ENCODE measurements around the gene CD27. TPM values are rescaled to one million over a fixed set of nuclear protein-coding genes. Genes with fewer than 3 reads are reported as not detected.
"Not testable (repeated sequence)": the region's sequence is repeated elsewhere in the genome, so short reads cannot be mapped to it uniquely, and the experiment has no call there.

The CD27 gene
- total RNA-seq, 2 donors from 2014 or later = not detected

DNA sequence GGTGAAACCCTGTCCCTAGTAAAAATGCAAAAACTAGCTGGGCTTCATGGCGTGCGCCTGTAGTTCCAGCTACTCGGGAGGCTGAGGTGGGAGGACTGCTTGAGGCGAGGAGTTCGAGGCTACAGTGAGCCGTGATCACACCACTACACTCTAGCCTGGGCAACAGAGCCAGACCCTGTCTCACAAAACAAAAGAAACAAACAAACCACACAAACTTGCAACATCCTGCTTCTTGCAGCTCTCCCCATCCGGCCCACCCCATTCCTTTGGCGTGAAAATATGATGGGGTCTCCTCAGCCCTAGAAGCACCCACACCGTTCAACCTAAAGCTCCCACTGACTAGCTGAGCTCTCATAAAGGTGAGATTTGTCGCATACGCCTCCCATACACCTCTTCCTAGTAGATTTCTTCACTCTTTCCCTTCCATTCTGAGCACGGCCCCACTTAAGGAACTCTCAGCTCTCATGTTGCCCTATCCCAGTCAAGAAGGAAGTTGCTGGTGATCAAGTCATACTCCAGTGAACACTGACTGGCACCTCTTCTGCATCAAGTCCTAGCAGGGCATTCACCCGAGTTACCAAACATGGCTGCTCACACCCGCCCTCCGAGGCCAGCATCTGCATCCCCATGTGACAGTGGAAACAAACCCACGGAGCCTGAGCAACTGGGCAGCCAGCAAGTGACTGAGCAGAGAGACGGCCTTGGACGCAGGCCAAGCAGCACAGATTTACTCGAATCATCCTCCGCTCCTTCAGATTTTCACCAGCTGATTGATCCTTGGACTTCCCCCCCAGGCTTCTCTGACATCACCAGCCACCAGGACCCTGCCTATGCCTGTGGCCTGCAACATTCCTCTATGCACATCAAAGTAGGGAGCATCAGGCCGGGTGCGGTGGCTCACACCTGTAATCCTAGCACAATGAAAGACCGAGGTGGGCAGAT lies 18.9 kb upstream of the CD27 start:
- Histone ChIP-seq H3K36me3 (replicated peaks in 1 of 2; ENCODE audit: insufficient read depth in 1 of 2, low read depth in 2 of 2) (no peaks in the 10 kb centered on the region), H3K27ac (no peak overlapping the region), H3K4me3 (no peak overlapping the region), H3K9me3 (no peaks in the 10 kb centered on the region), H3K4me1 (peaks cover 14% of the 10 kb centered on the region), H3K27me3 (no peaks in the 10 kb centered on the region)
- intact Hi-C loops (cut with DNase I) = loop anchor here (5.0 kb wide), 2 partner anchors 36 to 116 kb away; no protein-coding TSS in a partner anchor
- TF ChIP-seq, protein P1, sequence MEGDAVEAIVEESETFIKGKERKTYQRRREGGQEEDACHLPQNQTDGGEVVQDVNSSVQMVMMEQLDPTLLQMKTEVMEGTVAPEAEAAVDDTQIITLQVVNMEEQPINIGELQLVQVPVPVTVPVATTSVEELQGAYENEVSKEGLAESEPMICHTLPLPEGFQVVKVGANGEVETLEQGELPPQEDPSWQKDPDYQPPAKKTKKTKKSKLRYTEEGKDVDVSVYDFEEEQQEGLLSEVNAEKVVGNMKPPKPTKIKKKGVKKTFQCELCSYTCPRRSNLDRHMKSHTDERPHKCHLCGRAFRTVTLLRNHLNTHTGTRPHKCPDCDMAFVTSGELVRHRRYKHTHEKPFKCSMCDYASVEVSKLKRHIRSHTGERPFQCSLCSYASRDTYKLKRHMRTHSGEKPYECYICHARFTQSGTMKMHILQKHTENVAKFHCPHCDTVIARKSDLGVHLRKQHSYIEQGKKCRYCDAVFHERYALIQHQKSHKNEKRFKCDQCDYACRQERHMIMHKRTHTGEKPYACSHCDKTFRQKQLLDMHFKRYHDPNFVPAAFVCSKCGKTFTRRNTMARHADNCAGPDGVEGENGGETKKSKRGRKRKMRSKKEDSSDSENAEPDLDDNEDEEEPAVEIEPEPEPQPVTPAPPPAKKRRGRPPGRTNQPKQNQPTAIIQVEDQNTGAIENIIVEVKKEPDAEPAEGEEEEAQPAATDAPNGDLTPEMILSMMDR (IDR thresholded peaks at IDR 0.05) = no peak
- no peak for TF ChIP-seq POLR2A (IDR thresholded peaks at IDR 0.05)
- ATAC-seq = no peak
- no peak for DNase-seq
- 77 to 80% methylated on average over 23 of the region's 23 CpGs for WGBS, 2 donors

DNA sequence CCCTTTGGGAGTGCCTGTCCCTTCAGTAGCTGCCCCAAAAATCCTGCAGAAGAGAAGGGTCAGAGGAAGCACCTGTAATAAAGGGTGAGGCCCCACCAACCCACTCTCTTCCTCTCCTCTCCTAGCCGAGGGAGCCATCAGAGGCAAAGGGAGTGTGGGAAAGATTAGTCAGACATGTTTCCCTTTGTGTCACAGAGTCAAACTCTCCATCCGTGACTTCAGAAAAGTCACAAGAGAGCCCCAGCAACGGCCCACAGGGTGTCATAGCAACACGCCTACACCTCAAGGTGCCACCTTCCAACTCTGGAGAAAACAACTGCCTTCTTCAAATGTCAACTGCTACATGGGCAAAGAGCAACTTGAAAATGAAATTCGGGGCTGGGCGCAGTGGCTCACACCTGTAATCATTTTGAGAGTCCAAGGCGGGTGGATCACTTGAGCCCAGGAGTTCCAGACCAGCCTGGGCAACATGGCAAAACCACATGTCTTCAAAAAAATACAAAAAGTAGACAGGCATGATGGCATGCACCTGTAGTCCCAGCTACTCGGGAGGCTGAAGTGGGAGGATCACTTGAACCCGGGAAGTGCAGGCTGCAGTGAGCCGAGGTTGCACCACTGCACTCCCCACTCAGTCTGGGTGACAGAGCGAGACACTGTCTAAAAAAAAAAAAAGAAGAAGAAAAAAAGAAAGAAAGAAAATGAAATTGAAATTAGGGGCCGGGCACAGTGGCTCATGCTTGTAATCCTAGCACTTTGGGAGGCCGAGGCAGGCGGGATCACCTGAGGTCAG lies 17.7 kb upstream of the CD27 start:
- H3K27ac ChIP-seq = no peak overlapping the region
- no peak for ATAC-seq
- intact Hi-C loops (cut with DNase I) = loop anchor here (5.0 kb wide), 2 partner anchors 35 to 115 kb away; no protein-coding TSS in a partner anchor

DNA sequence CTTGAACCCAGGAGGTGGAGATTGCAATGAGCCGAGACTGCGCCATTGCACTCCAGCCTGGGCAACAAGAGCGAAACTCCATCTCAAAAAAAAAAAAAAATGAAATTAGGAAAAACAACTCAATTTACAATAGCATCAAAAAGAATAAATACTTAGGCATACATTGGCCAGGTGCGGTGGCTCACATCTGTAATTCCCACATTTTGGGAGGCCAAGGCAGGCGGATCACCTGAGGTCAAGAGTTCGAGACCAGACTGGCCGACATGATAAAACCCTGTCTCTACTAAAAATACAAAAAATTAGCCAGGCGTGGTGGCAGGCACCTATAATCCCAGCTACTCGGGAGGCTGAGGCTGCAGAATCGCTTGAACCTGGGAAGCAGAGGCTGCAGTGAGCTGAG lies 17.0 kb upstream of the CD27 start:
- not testable (repeated sequence) for H3K36me3 ChIP-seq (replicated peaks in 1 of 2; ENCODE audit: insufficient read depth in 1 of 2, low read depth in 2 of 2); ATAC-seq; DNase-seq; H3K27me3 ChIP-seq; H3K4me3 ChIP-seq; H3K9me3 ChIP-seq; H3K27ac ChIP-seq
- intact Hi-C loops (cut with DNase I) = loop anchor here (5.0 kb wide), 2 partner anchors 35 to 115 kb away; no protein-coding TSS in a partner anchor
- WGBS, 2 donors = 89 to 90% methylated on average over 10 of the region's 10 CpGs
- H3K4me1 ChIP-seq = peaks cover 16% of the 10 kb centered on the region

More for the DNA sequence above, 17.7 kb upstream of the CD27 start:
- H3K4me1 ChIP-seq = peaks cover 16% of the 10 kb centered on the region
- DNase-seq = no peak
- no peaks in the 10 kb centered on the region for H3K9me3 ChIP-seq
- TF ChIP-seq, protein P1 (IDR thresholded peaks at IDR 0.05) = no peak
- no peak for TF ChIP-seq POLR2A (IDR thresholded peaks at IDR 0.05)
- H3K36me3 ChIP-seq (replicated peaks in 1 of 2; ENCODE audit: insufficient read depth in 1 of 2, low read depth in 2 of 2) = no peaks in the 10 kb centered on the region
- WGBS, 2 donors = 74 to 79% methylated on average over 14 of the region's 14 CpGs
- no peak overlapping the region for H3K4me3 ChIP-seq
- no peaks in the 10 kb centered on the region for H3K27me3 ChIP-seq

DNA sequence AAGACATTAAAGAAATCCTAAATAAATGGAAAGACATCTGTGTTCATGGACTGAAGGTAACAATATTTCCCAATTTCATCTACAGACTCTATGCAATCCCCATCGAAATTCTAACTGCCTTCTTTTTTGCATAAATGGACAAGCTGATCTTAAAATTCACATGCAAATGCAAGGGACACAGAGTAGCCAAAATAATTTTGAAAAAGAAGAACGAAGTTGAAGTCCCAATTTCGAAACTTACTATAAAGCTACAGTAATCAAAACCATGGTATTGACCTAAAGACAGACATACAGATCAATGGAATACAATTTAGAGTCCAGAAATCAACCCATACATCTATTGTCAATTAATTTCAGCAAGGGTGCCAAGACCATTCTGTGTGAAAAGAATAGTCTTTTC lies 16.4 kb upstream of the CD27 start:
- no peak for ATAC-seq
- Histone ChIP-seq H3K36me3 (replicated peaks in 1 of 2; ENCODE audit: insufficient read depth in 1 of 2, low read depth in 2 of 2) (no peaks in the 10 kb centered on the region), H3K27me3 (no peaks in the 10 kb centered on the region), H3K4me1 (peaks cover 14% of the 10 kb centered on the region), H3K27ac (no peak overlapping the region), H3K9me3 (no peaks in the 10 kb centered on the region), H3K4me3 (no peak overlapping the region)
- 58 to 62% methylated on average over 3 of the region's 3 CpGs for WGBS, 2 donors
- DNase-seq = no peak
- TF ChIP-seq, protein P1 (IDR thresholded peaks at IDR 0.05) = no peak
- no peak for TF ChIP-seq POLR2A (IDR thresholded peaks at IDR 0.05)
- intact Hi-C loops (cut with DNase I) = loop anchor here (5.0 kb wide), 2 partner anchors 34 to 114 kb away; no protein-coding TSS in a partner anchor

Measured in body of pancreas (tissue), 4 donors.